Large intestine (tissue), 12 donors: Measurements from ENCODE around the gene EGFLAM. TPM values are rescaled to one million over a fixed set of nuclear protein-coding genes. Genes with fewer than 3 reads are reported as not detected.

Source experiments
- DNase-seq, 2 donors: peaks; one replicate each; pipeline versions ENCODE4 v3.0.0 to v3.0.0-alpha.2; 2013
- H3K27ac ChIP-seq: one replicate; pipeline ENCODE4 v1.5.1; 2013; ENCODE audit warnings: low read length
- H3K27me3 ChIP-seq: 2 replicates; pipeline ENCODE4 v1.6.1; 2013; ENCODE audit warnings: low read length; ENCODE audit not compliant: control insufficient read depth, insufficient read depth
- H3K36me3 ChIP-seq: 2 replicates; pipeline ENCODE4 v1.6.1; 2013; ENCODE audit warnings: low read length; ENCODE audit not compliant: control insufficient read depth, insufficient read depth
- H3K4me1 ChIP-seq: one replicate; pipeline ENCODE4 v1.6.1; 2013; ENCODE audit warnings: low read length; ENCODE audit not compliant: control insufficient read depth, insufficient read depth
- H3K4me3 ChIP-seq: one replicate; pipeline ENCODE4 v1.5.1; 2013; ENCODE audit warnings: low read length
- H3K9me3 ChIP-seq: one replicate; pipeline ENCODE4 v1.6.1; 2013; ENCODE audit warnings: mild to moderate bottlenecking, low read depth, low read length, moderate library complexity; ENCODE audit not compliant: control insufficient read depth
- WGBS: methylation state at CpG from one replicate; pipeline ENCODE4 v1.1.5; 2013; ENCODE audit warnings: low lambda C conversion rate; ENCODE audit not compliant: insufficient coverage; 5-methylcytosine and 5-hydroxymethylcytosine counted together
- long read RNA-seq, 11 donors: transcript quantifications; one replicate each; lab custom pipeline, GENCODE V29; 2026
- polyA plus RNA-seq: library from polyadenylated mRNA; unstranded; fragments of 120-200 nt; gene quantifications from one replicate; pipeline ENCODE4 v1.2.1, GENCODE V29; 2013

EGFLAM gene
- polyA plus RNA-seq: 4.4 TPM
- long read RNA-seq, donor 1, full-length matches to known transcripts: 2 of 2 reads
- long read RNA-seq, donor 1, partial matches to known transcripts: 0 of 2 reads
- long read RNA-seq, donor 1, other reads (novel, unspliced or antisense): 0 of 2 reads
- long read RNA-seq, donor 2: 0 reads
- long read RNA-seq, donor 3: 0 reads
- long read RNA-seq, donor 4: 0 reads
- long read RNA-seq, donor 5, partial matches to known transcripts: 0 of 3 reads
- long read RNA-seq, donor 5, other reads (novel, unspliced or antisense): 0 of 3 reads
- long read RNA-seq, donor 6, partial matches to known transcripts: 0 of 2 reads
- long read RNA-seq, donor 6, other reads (novel, unspliced or antisense): 0 of 2 reads
- long read RNA-seq, donor 7, partial matches to known transcripts: 0 of 2 reads
- long read RNA-seq, donor 7, other reads (novel, unspliced or antisense): 0 of 2 reads
- long read RNA-seq, donor 8, partial matches to known transcripts: 0 of 1 reads
- long read RNA-seq, donor 8, other reads (novel, unspliced or antisense): 0 of 1 reads
- long read RNA-seq, donor 9: 0 reads
- long read RNA-seq, donor 10: 0 reads
- long read RNA-seq, donor 11: 0 reads

DNA sequence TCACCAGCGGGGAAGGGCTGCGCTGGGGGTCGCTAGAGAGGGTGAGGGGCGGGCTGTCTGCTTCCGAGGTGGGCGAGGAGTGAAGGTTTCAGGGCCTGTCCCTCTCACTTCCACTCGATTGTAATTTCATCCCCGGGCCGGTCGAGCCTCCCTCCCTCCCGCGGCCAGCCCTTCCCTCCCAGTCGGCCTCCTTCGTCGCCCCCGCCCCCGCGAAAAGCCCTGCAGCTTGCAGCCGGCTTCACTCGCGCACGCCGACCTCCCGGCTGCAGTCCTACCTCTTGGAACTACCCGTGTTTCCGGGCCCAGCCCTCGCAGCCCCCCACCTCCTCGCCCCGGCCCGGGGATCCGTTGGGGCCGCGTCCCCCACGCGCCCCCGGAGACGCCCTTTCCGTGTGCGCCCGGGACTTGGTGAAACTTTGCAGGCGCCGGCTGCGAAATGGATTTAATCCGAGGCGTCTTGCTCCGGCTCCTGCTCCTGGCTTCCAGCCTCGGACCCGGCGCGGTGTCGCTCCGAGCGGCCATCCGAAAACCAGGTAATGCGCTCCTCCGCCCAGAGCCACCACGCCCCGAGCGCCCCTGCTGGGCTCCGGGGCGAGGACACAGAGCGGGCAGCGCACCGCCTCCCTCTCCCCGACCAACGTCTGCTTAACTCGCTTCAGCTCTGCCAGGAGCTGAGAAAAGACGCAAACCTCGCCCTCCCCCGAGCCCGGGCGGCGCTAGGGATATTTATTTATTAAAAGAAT is at the start of gene EGFLAM:
TSS of gene EGFLAM (plus strand) at position 241 of the 743 bp plus-strand sequence. CDS start at position 437, 196 bp downstream.
- no CpG with 5 or more reads among the region's 73 CpGs for WGBS
- Histone ChIP-seq H3K9me3 (peaks cover 10% of the 10 kb centered on the region), H3K27ac (no peak within 1 kb of the TSS), H3K4me3 (peak within 1 kb of the TSS; percentile 43), H3K4me1 (peaks cover 4% of the 10 kb centered on the region), H3K27me3 (peaks cover 64% of the 10 kb centered on the region), H3K36me3 (no peaks in the 10 kb centered on the region)
- DNase-seq: peak in 1 of 2 donors; percentile 19

DNA sequence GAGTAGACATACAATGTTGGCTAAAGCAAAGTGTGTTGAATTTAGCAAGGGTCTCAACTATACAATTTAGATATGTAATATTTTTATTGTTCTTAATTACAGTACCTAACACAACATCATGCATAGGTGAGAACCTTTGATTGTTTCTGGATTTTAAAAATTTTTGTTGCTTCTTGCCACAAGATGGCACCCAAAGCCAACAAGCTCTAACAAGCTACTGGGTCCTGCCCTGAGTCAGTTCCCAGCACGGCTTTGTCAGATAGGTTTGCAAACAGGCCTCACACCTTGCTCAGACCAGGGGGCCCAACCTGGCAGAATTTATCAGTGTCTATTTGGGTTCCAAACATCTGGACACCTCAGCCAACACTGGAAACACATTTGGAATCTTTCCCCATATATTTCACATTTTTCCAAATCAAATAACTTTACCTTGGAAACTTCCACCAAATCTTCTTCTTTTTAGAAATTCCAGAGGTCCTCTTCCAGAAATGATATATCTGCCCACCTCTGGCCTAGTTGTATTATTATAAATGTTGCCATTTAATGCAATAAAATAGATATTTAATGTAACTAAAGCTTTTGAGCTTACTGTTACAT is 49.5 kb upstream of the EGFLAM start:
- H3K27me3 ChIP-seq: peaks cover 5% of the 10 kb centered on the region

DNA sequence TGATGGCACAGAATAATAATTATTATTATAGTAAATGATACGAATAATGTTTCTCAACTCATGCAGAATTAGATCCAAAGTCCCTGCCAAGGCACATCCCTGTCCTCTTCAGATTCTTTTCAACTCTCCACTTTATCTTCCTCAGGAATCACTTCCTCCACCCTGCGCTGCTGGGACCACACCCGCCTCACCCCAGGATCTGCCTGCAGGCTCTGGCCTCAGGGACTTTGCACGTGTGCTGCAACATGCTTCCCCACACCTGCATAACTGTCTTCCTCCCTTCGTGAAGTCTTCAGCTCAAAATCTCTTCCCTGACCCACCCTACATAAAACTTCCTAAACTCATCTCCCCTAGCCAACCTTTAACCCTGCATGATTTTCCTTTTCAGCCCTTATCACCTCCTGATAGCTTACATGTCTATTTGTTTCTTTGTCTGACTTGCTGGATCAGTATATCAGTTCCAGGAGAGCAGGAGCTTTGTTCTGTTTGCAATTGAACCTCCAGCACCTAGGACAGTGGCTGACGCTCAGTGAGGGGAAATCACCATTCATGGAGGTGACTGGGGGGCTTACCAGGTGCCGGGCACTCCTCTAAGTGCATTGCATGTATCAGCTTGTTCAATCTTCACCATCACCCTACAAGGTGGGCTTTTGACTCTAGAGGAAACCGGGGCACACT is 47.5 kb upstream of the EGFLAM start:
- Histone ChIP-seq H3K9me3 (no peaks in the 10 kb centered on the region), H3K36me3 (no peaks in the 10 kb centered on the region), H3K4me3 (no peak overlapping the region), H3K27me3 (no peaks in the 10 kb centered on the region), H3K27ac (no peak overlapping the region), H3K4me1 (no peaks in the 10 kb centered on the region)
- no peak for DNase-seq
- 80% methylated on average over 2 of the region's 8 CpGs for WGBS

More for the DNA sequence above, 49.5 kb upstream of the EGFLAM start:
- Histone ChIP-seq H3K4me1 (no peaks in the 10 kb centered on the region), H3K27ac (no peak overlapping the region), H3K4me3 (no peak overlapping the region), H3K36me3 (no peaks in the 10 kb centered on the region), H3K9me3 (no peaks in the 10 kb centered on the region)
- WGBS: no CpG with 5 or more reads among the region's 1 CpG
- peak in 1 of 2 donors; percentile 9 for DNase-seq

DNA sequence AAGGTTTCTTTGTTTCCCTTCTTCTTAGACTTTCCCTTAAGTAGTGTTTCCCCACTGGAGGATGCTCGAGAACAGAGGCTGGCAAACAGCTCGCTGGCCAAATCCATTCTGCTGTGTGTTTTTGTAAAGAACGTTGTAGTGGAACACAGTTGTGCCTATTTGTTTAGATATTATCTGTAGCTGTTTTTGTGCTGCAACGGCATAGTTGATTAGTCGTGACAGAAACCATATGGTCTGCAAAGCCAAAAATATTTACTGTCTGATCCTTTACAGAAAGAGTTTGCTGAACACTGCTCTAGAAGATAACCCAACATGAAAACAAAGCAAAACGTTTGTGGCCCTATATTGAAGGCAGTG is 47.0 kb upstream of the EGFLAM start:
- no peaks in the 10 kb centered on the region for H3K4me1 ChIP-seq
- no CpG with 5 or more reads among the region's 6 CpGs for WGBS
- DNase-seq: no peak
- H3K36me3 ChIP-seq: no peaks in the 10 kb centered on the region
- H3K27ac ChIP-seq: no peak overlapping the region
- H3K4me3 ChIP-seq: no peak overlapping the region
- H3K9me3 ChIP-seq: no peaks in the 10 kb centered on the region
- no peaks in the 10 kb centered on the region for H3K27me3 ChIP-seq

DNA sequence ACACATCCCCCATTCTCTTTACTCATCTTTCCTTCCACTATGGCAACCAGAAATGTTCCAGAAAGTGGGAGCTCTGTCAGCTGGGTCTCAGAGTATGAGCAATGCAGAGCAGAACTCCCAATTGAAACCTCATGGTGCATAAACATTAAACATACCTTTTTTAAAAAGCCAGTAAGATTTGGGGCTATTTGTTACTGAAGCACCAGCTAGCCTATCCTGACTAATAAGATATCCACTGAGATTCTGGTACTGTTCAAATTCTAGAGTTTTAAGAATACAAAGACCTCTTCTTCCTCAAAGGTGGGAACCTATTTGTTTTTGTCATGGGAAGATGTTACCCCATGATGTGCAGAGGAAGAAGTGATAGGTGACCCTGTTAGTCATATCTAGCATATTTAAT is 46.1 kb upstream of the EGFLAM start:
- Histone ChIP-seq H3K27ac (no peak overlapping the region), H3K9me3 (no peaks in the 10 kb centered on the region), H3K36me3 (no peaks in the 10 kb centered on the region), H3K4me1 (no peaks in the 10 kb centered on the region), H3K27me3 (no peaks in the 10 kb centered on the region), H3K4me3 (no peak overlapping the region)
- no peak for DNase-seq

DNA sequence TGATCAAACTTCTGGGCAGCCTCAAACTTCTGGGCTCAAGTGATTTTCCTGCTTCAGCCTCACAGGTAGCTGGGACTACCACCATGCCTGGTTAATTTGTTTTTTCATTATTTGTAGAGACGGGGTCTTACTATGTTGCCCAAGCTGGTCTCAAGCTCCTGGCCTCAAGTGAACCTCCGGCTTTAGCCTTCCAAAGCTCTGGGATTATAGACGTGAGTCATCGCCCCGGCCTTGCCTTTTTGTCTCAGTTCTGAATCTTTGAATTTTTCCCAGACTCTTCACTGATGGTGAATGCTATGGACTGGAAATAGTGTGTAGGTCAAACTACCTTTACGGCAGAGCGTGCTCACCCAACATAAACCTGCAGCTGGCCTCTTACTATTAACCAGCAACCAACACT is 32.3 kb upstream of the EGFLAM start:
- Histone ChIP-seq H3K36me3 (no peaks in the 10 kb centered on the region), H3K27me3 (no peaks in the 10 kb centered on the region), H3K27ac (no peak overlapping the region), H3K4me1 (no peaks in the 10 kb centered on the region), H3K4me3 (no peak overlapping the region), H3K9me3 (no peaks in the 10 kb centered on the region)
- no peak for DNase-seq
- WGBS: 100% methylated on average over 2 of the region's 7 CpGs

DNA sequence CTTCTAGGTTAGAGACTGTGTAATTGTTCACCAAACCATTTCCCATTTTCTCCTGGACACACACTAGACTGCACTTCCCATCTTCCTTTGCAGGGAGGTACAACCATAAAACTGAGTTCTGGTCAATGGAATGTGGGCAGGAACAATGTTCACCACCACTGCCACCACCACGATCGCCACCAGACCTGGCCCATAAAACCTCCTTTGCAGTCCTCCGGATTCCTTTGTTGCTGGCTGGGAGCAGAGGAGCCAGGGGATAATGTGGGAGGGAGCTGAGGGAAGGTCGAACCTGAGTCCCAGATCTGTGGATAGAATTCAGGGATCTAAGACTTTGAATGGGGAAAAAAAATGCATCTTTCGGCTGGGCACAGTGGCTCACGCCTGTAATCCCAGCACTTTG is 29.4 kb upstream of the EGFLAM start:
- Histone ChIP-seq H3K27me3 (no peaks in the 10 kb centered on the region), H3K4me1 (no peaks in the 10 kb centered on the region), H3K27ac (no peak overlapping the region), H3K36me3 (no peaks in the 10 kb centered on the region), H3K9me3 (no peaks in the 10 kb centered on the region), H3K4me3 (no peak overlapping the region)
- WGBS: no CpG with 5 or more reads among the region's 6 CpGs
- no peak for DNase-seq

DNA sequence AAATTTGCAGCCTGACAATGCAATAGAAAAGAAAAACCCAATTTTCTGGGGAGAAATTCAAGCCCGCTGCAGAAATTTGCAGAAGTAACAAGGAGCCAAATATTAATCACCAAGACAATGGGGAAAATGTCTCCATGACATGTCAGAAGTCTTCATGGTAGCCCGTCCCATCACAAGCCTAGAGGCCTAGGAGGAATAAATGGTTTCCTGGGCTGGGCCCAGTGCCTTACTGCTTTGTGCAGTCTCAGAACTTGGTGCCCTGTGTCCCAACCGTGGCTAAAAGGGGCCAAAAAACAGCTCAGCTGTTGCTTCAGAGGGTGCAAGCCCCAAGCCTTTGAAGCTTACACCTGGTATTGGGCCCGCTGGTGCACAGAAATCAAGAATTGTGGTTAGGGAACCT is 23.6 kb upstream of the EGFLAM start:
- H3K36me3 ChIP-seq: no peaks in the 10 kb centered on the region
- no peak overlapping the region for H3K27ac ChIP-seq
- H3K27me3 ChIP-seq: no peaks in the 10 kb centered on the region
- WGBS: no CpG with 5 or more reads among the region's 4 CpGs
- no peak for DNase-seq
- no peaks in the 10 kb centered on the region for H3K9me3 ChIP-seq
- no peak overlapping the region for H3K4me3 ChIP-seq
- no peaks in the 10 kb centered on the region for H3K4me1 ChIP-seq

DNA sequence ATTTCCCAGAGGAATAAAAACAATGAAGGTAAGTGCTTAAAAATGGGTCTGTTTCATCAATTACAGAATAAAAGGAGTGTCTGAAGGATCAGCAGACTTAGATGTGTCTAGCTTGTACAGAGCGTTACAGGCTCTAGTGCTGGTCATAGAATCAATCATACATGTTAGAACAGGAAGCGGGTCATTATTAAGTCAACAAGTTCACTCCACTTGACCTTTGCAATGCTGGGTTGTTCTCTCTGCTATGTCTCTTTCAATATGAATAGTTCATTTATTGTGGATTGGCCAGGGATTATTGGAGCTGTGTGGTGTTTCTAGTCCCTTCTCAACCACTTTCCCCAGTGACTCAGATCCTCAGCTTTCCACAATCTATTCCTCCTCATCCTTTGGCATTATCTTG is 20.7 kb upstream of the EGFLAM start:
- no peaks in the 10 kb centered on the region for H3K9me3 ChIP-seq
- DNase-seq: no peak
- no peak overlapping the region for H3K4me3 ChIP-seq
- no peak overlapping the region for H3K27ac ChIP-seq
- H3K4me1 ChIP-seq: no peaks in the 10 kb centered on the region
- 60% methylated on average over 1 of the region's 2 CpGs for WGBS
- peaks cover 2% of the 10 kb centered on the region for H3K27me3 ChIP-seq
- no peaks in the 10 kb centered on the region for H3K36me3 ChIP-seq

DNA sequence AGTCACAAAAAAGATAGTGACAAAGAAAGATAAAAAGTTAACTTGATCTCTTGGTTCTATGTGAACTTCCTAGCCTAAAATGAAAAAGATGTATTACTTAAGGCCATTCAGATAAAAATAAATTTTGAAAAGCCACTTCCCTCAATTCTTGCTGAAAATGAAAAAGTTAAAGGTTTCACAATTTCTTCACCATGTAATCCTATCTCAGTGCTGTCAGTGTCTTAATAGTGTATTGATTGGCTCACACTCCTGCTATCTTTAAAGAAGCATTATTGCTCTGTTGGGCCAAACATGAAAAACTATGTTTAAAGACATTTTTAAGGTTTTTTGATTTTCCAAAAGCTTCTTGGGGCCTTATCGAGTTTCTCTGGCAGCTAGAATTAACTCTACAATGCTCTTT is 18.1 kb upstream of the EGFLAM start:
- Histone ChIP-seq H3K4me1 (no peaks in the 10 kb centered on the region), H3K36me3 (no peaks in the 10 kb centered on the region), H3K4me3 (no peak overlapping the region), H3K9me3 (no peaks in the 10 kb centered on the region), H3K27me3 (peaks cover 5% of the 10 kb centered on the region), H3K27ac (no peak overlapping the region)
- WGBS: 20% methylated on average over 1 of the region's 1 CpG
- DNase-seq: no peak
